ENCODE measurements around the gene FGF22.

GRCh38 chr19:681029-682019 is 41.6 kb downstream of the FGF22 start:
- TF ChIP-seq POLR2A (IDR thresholded peaks at IDR 0.05) (no peak), CTCF (IDR thresholded peaks at IDR 0.05) (no peak)
